Measurements from ENCODE around the gene POLR2L.

POLR2L gene

GRCh38 chr11:880447-880846 lies 38.1 kb upstream of the POLR2L start:
- Histone ChIP-seq H3K9me3 (ENCODE audit: control insufficient read depth, insufficient read depth, low read depth, low read length) (no peaks in the 10 kb centered on the region), H3K27ac (ENCODE audit: low read depth, low read length) (no peak overlapping the region)

GRCh38 chr11:877565-877964 lies 35.2 kb upstream of the POLR2L start:
- Histone ChIP-seq H3K4me3 (ENCODE audit: low read depth, low read length) (no peak overlapping the region), H3K4me1 (ENCODE audit: control insufficient read depth, insufficient read depth, low read length) (no peaks in the 10 kb centered on the region), H3K9me3 (ENCODE audit: control insufficient read depth, insufficient read depth, low read depth, low read length) (no peaks in the 10 kb centered on the region), H3K27me3 (ENCODE audit: control insufficient read depth, insufficient read depth, low read length) (no peaks in the 10 kb centered on the region), H3K9ac (ENCODE audit: low read length) (no peak overlapping the region), H3K27ac (ENCODE audit: low read depth, low read length) (no peak overlapping the region), H3K36me3 (ENCODE audit: control insufficient read depth, insufficient read depth, low read length) (peaks cover 52% of the 10 kb centered on the region)

More at GRCh38 chr11:880447-880846, 38.1 kb upstream of the POLR2L start:
- H3K27me3 ChIP-seq (ENCODE audit: control insufficient read depth, insufficient read depth, low read length) = no peaks in the 10 kb centered on the region
- H3K9ac ChIP-seq (ENCODE audit: low read length) = no peak overlapping the region
- peaks cover 52% of the 10 kb centered on the region for H3K36me3 ChIP-seq (ENCODE audit: control insufficient read depth, insufficient read depth, low read length)
- no peaks in the 10 kb centered on the region for H3K4me1 ChIP-seq (ENCODE audit: control insufficient read depth, insufficient read depth, low read length)
- H3K4me3 ChIP-seq (ENCODE audit: low read depth, low read length) = no peak overlapping the region

GRCh38 chr11:876545-876944 lies 34.2 kb upstream of the POLR2L start:
- peaks cover 52% of the 10 kb centered on the region for H3K36me3 ChIP-seq (ENCODE audit: control insufficient read depth, insufficient read depth, low read length)
- no peak overlapping the region for H3K4me3 ChIP-seq (ENCODE audit: low read depth, low read length)

GRCh38 chr11:875769-876301 lies 33.5 kb upstream of the POLR2L start:
- Histone ChIP-seq H3K27ac (ENCODE audit: low read depth, low read length) (no peak overlapping the region), H3K4me3 (ENCODE audit: low read depth, low read length) (no peak overlapping the region), H3K4me1 (ENCODE audit: control insufficient read depth, insufficient read depth, low read length) (no peaks in the 10 kb centered on the region), H3K9ac (ENCODE audit: low read length) (no peak overlapping the region), H3K27me3 (ENCODE audit: control insufficient read depth, insufficient read depth, low read length) (no peaks in the 10 kb centered on the region), H3K36me3 (ENCODE audit: control insufficient read depth, insufficient read depth, low read length) (peaks cover 54% of the 10 kb centered on the region), H3K9me3 (ENCODE audit: control insufficient read depth, insufficient read depth, low read depth, low read length) (no peaks in the 10 kb centered on the region)

More at GRCh38 chr11:876545-876944, 34.2 kb upstream of the POLR2L start:
- no peaks in the 10 kb centered on the region for H3K9me3 ChIP-seq (ENCODE audit: control insufficient read depth, insufficient read depth, low read depth, low read length)
- H3K27me3 ChIP-seq (ENCODE audit: control insufficient read depth, insufficient read depth, low read length) = no peaks in the 10 kb centered on the region
- no peak overlapping the region for H3K27ac ChIP-seq (ENCODE audit: low read depth, low read length)
- H3K9ac ChIP-seq (ENCODE audit: low read length) = no peak overlapping the region
- no peaks in the 10 kb centered on the region for H3K4me1 ChIP-seq (ENCODE audit: control insufficient read depth, insufficient read depth, low read length)

GRCh38 chr11:875203-875602 lies 32.9 kb upstream of the POLR2L start:
- Histone ChIP-seq H3K27me3 (ENCODE audit: control insufficient read depth, insufficient read depth, low read length) (no peaks in the 10 kb centered on the region), H3K9me3 (ENCODE audit: control insufficient read depth, insufficient read depth, low read depth, low read length) (no peaks in the 10 kb centered on the region), H3K4me3 (ENCODE audit: low read depth, low read length) (no peak overlapping the region), H3K4me1 (ENCODE audit: control insufficient read depth, insufficient read depth, low read length) (no peaks in the 10 kb centered on the region), H3K36me3 (ENCODE audit: control insufficient read depth, insufficient read depth, low read length) (peaks cover 48% of the 10 kb centered on the region), H3K27ac (ENCODE audit: low read depth, low read length) (no peak overlapping the region), H3K9ac (ENCODE audit: low read length) (no peak overlapping the region)

GRCh38 chr11:873706-874105 lies 31.4 kb upstream of the POLR2L start:
- Histone ChIP-seq H3K9ac (ENCODE audit: low read length) (no peak overlapping the region), H3K36me3 (ENCODE audit: control insufficient read depth, insufficient read depth, low read length) (peaks cover 45% of the 10 kb centered on the region), H3K4me3 (ENCODE audit: low read depth, low read length) (no peak overlapping the region), H3K27ac (ENCODE audit: low read depth, low read length) (no peak overlapping the region), H3K27me3 (ENCODE audit: control insufficient read depth, insufficient read depth, low read length) (no peaks in the 10 kb centered on the region), H3K4me1 (ENCODE audit: control insufficient read depth, insufficient read depth, low read length) (peaks cover 4% of the 10 kb centered on the region; the same call in 1 of the 2 replicates), H3K9me3 (ENCODE audit: control insufficient read depth, insufficient read depth, low read depth, low read length) (no peaks in the 10 kb centered on the region)

GRCh38 chr11:872799-873198 lies 30.5 kb upstream of the POLR2L start:
- Histone ChIP-seq H3K36me3 (ENCODE audit: control insufficient read depth, insufficient read depth, low read length) (peaks cover 50% of the 10 kb centered on the region), H3K9ac (ENCODE audit: low read length) (no peak overlapping the region), H3K27ac (ENCODE audit: low read depth, low read length) (no peak overlapping the region), H3K27me3 (ENCODE audit: control insufficient read depth, insufficient read depth, low read length) (no peaks in the 10 kb centered on the region), H3K4me1 (ENCODE audit: control insufficient read depth, insufficient read depth, low read length) (peaks cover 4% of the 10 kb centered on the region; the same call in 1 of the 2 replicates), H3K4me3 (ENCODE audit: low read depth, low read length) (no peak overlapping the region), H3K9me3 (ENCODE audit: control insufficient read depth, insufficient read depth, low read depth, low read length) (no peaks in the 10 kb centered on the region)

GRCh38 chr11:871472-871871 lies 29.1 kb upstream of the POLR2L start:
- Histone ChIP-seq H3K27ac (ENCODE audit: low read depth, low read length) (no peak overlapping the region), H3K4me3 (ENCODE audit: low read depth, low read length) (no peak overlapping the region), H3K36me3 (ENCODE audit: control insufficient read depth, insufficient read depth, low read length) (peaks cover 49% of the 10 kb centered on the region), H3K9me3 (ENCODE audit: control insufficient read depth, insufficient read depth, low read depth, low read length) (no peaks in the 10 kb centered on the region), H3K27me3 (ENCODE audit: control insufficient read depth, insufficient read depth, low read length) (no peaks in the 10 kb centered on the region), H3K9ac (ENCODE audit: low read length) (no peak overlapping the region), H3K4me1 (ENCODE audit: control insufficient read depth, insufficient read depth, low read length) (peaks cover 4% of the 10 kb centered on the region; the same call in 1 of the 2 replicates)

- Histone ChIP-seq H3K4me3 (ENCODE audit: low read depth, low read length) (no peak overlapping the region), H3K9ac (ENCODE audit: low read length) (no peak overlapping the region), H3K27ac (ENCODE audit: low read depth, low read length) (no peak overlapping the region), H3K36me3 (ENCODE audit: control insufficient read depth, insufficient read depth, low read length) (peaks cover 43% of the 10 kb centered on the region), H3K9me3 (ENCODE audit: control insufficient read depth, insufficient read depth, low read depth, low read length) (no peaks in the 10 kb centered on the region), H3K4me1 (ENCODE audit: control insufficient read depth, insufficient read depth, low read length) (peaks cover 4% of the 10 kb centered on the region; the same call in 1 of the 2 replicates), H3K27me3 (ENCODE audit: control insufficient read depth, insufficient read depth, low read length) (no peaks in the 10 kb centered on the region)
Measured at GRCh38 chr11:870418-870817, 28.1 kb upstream of the POLR2L start.

GRCh38 chr11:870127-870413 lies 27.7 kb upstream of the POLR2L start:
- H3K9ac ChIP-seq (ENCODE audit: low read length) = no peak overlapping the region
- H3K27ac ChIP-seq (ENCODE audit: low read depth, low read length) = no peak overlapping the region

GRCh38 chr11:869399-870126 lies 27.2 kb upstream of the POLR2L start:
- peaks cover 4% of the 10 kb centered on the region; the same call in 1 of the 2 replicates for H3K4me1 ChIP-seq (ENCODE audit: control insufficient read depth, insufficient read depth, low read length)
- H3K4me3 ChIP-seq (ENCODE audit: low read depth, low read length) = no peak overlapping the region
- no peak overlapping the region for H3K27ac ChIP-seq (ENCODE audit: low read depth, low read length)
- peaks cover 37% of the 10 kb centered on the region for H3K36me3 ChIP-seq (ENCODE audit: control insufficient read depth, insufficient read depth, low read length)
- H3K27me3 ChIP-seq (ENCODE audit: control insufficient read depth, insufficient read depth, low read length) = no peaks in the 10 kb centered on the region
- no peak overlapping the region for H3K9ac ChIP-seq (ENCODE audit: low read length)
- H3K9me3 ChIP-seq (ENCODE audit: control insufficient read depth, insufficient read depth, low read depth, low read length) = no peaks in the 10 kb centered on the region

More at GRCh38 chr11:870127-870413, 27.7 kb upstream of the POLR2L start:
- Histone ChIP-seq H3K36me3 (ENCODE audit: control insufficient read depth, insufficient read depth, low read length) (peaks cover 40% of the 10 kb centered on the region), H3K27me3 (ENCODE audit: control insufficient read depth, insufficient read depth, low read length) (no peaks in the 10 kb centered on the region), H3K4me3 (ENCODE audit: low read depth, low read length) (no peak overlapping the region), H3K4me1 (ENCODE audit: control insufficient read depth, insufficient read depth, low read length) (peaks cover 4% of the 10 kb centered on the region; the same call in 1 of the 2 replicates), H3K9me3 (ENCODE audit: control insufficient read depth, insufficient read depth, low read depth, low read length) (no peaks in the 10 kb centered on the region)
